K562 (cell line): ENCODE results near the gene LYVE1. TPM values are rescaled to one million over a fixed set of nuclear protein-coding genes. Genes with fewer than 3 reads are reported as not detected.

Experiments
- ATAC-seq: fragments of 200-7000 bp; cut with Tn5 transposase; 3 replicates; pipeline ENCODE4 v1.9.1; 2020; ENCODE audit warnings: moderate library complexity
- BruUV-seq: library from RNA; stranded (reverse); fragments of 400-500 nt; replicated peaks from 2 replicates; lab custom pipeline; 2021; lab: Mats Ljungman, UMichigan
- CTCF ChIA-PET: fragments of 300-600 bp; formaldehyde crosslinking; extraction: SDS; loops from one replicate; lab custom pipeline; 2021; ENCODE audit warnings: low intra/inter-chr PET ratio; lab: Yijun Ruan, JAX
- POLR2A ChIA-PET: fragments of 300-600, 350-650 bp; sonication (Branson Sonifier 250); formaldehyde crosslinking; extraction: SDS; loops from one replicate; lab custom pipeline; 2021; ENCODE audit warnings: antibody characterized with exemption, inconsistent platforms; lab: Yijun Ruan, JAX
- DNase-seq, 4 experiments: peaks; one replicate each; pipeline versions ENCODE4 v3.0.0 to v3.0.0-alpha.2; 2011 to 2018; ENCODE audit warnings: low spot score in 3 of 4, mixed read lengths in 3 of 4; ENCODE audit errors: extremely low read depth in 1 of 4
- FAIRE-seq: peaks from 2 replicates; lab custom pipeline; 2011; peaks lifted over from hg19 to GRCh38; lab: Jason Lieb, UNC
- H2AFZ ChIP-seq: 2 replicates; pipeline ENCODE4 v1.6.0; 2011; ENCODE audit warnings: low read depth, low read length, control low read depth, inconsistent platforms
- H3K27ac ChIP-seq: fragments of 200-600 bp; 3 replicates; pipeline ENCODE4 v1.8.0; 2011; ENCODE audit warnings: low read depth, mild to moderate bottlenecking, control low read depth, inconsistent platforms, low read length, moderate library complexity, mixed read lengths; ENCODE audit errors: extremely low read depth
- H3K27me3 ChIP-seq, 2 experiments: fragments of 300-600 bp in 1 of 2; 2 replicates in 1 of 2; 3 replicates in 1 of 2; pipeline versions ENCODE4 v1.6.0 to v1.8.0; 2011; ENCODE audit warnings: inconsistent platforms in 2 of 2, low read length in 2 of 2, mild to moderate bottlenecking in 1 of 2, mixed read lengths in 1 of 2, moderate library complexity in 1 of 2; ENCODE audit not compliant: control insufficient read depth in 2 of 2, insufficient read depth in 2 of 2
- H3K36me3 ChIP-seq: fragments of 300-600 bp; 3 replicates; pipeline ENCODE4 v1.8.0; 2011; ENCODE audit warnings: mild to moderate bottlenecking, low read length, inconsistent platforms; ENCODE audit not compliant: control insufficient read depth, insufficient read depth
- H3K4me1 ChIP-seq, 2 experiments: fragments of 200-600 bp in 1 of 2; replicated peaks in 1 of 2; 2 replicates in 1 of 2; 3 replicates in 1 of 2; pipeline versions ENCODE4 v1.5.1 to v1.8.0; 2011; ENCODE audit warnings: inconsistent platforms in 2 of 2, low read length in 2 of 2, mild to moderate bottlenecking in 1 of 2, mixed read lengths in 1 of 2, moderate library complexity in 1 of 2; ENCODE audit not compliant: control insufficient read depth in 2 of 2, insufficient read depth in 2 of 2
- H3K4me2 ChIP-seq: 2 replicates; pipeline ENCODE4 v1.6.1; 2011; ENCODE audit warnings: low read length, control low read depth, inconsistent platforms, mixed read lengths; ENCODE audit not compliant: insufficient read depth
- H3K4me3 ChIP-seq: fragments of 200-600 bp; sonication (generic), shearing (Covaris generic); 2 replicates; pipeline ENCODE4 v1.5.1; 2016; ENCODE audit warnings: control low read depth, inconsistent platforms
- H3K79me2 ChIP-seq: fragments of 200-600 bp; 3 replicates; pipeline ENCODE4 v1.8.0; 2011; ENCODE audit warnings: low read length, inconsistent platforms; ENCODE audit not compliant: control insufficient read depth, insufficient read depth
- H3K9ac ChIP-seq, 2 experiments: 2 replicates each; pipeline versions ENCODE4 v1.6.0 to v1.6.1; 2011; ENCODE audit warnings: low read depth in 2 of 2, low read length in 2 of 2, control low read depth in 1 of 2, inconsistent platforms in 1 of 2, mild to moderate bottlenecking in 1 of 2, mixed read lengths in 1 of 2; ENCODE audit not compliant: insufficient read depth in 1 of 2
- H3K9me1 ChIP-seq: one replicate; pipeline ENCODE4 v1.6.0; 2011; ENCODE audit warnings: inconsistent platforms, mild to moderate bottlenecking, low read length, moderate library complexity; ENCODE audit not compliant: control insufficient read depth, insufficient read depth
- H3K9me3 ChIP-seq: replicated peaks from 2 replicates; pipeline ENCODE4 v1.5.1; 2011; ENCODE audit warnings: low read depth, low read length, inconsistent platforms; ENCODE audit not compliant: control insufficient read depth, insufficient read depth
- H4K20me1 ChIP-seq: replicated peaks from 2 replicates; pipeline ENCODE4 v1.6.1; 2011; ENCODE audit warnings: low read length, inconsistent platforms, mixed read lengths; ENCODE audit not compliant: control insufficient read depth, insufficient read depth
- EWSR1 ChIP-seq: fragments of 450-650 bp; IDR thresholded peaks from 2 replicates; pipeline ENCODE4 v1.6.1; 2018; ENCODE audit warnings: borderline replicate concordance, mild to moderate bottlenecking, low read depth, moderate library complexity; ENCODE audit not compliant: partially characterized antibody
- FOSL1 ChIP-seq: fragments of 200-800 bp; sonication (Bioruptor generic); conservative IDR thresholded peaks from 2 replicates; pipeline ENCODE4 v1.6.1; 2016; ENCODE audit warnings: missing genetic modification characterization, missing compliant biosample characterization
- RAD51 ChIP-seq: fragments of 450-650 bp; IDR thresholded peaks from 2 replicates; pipeline ENCODE4 v1.7.1; 2016; ENCODE audit warnings: low read depth, mild to moderate bottlenecking, borderline replicate concordance
- ZNF347 ChIP-seq: fragments of 450-650 bp; formaldehyde crosslinking; IDR thresholded peaks from 2 replicates; pipeline ENCODE4 v1.4.0; 2020; ENCODE audit warnings: low read depth, mild to moderate bottlenecking, moderate library complexity
- WGBS: fragments of 100-300 bp; shearing (Covaris generic); methylation state at CpG from one replicate; pipeline ENCODE4 v1.1.6; 2016; ENCODE audit warnings: low coverage, mixed read lengths; ENCODE audit not compliant: insufficient coverage; ENCODE audit errors: missing lambda C conversion rate; 5-methylcytosine and 5-hydroxymethylcytosine counted together
- in situ Hi-C: fragments of 300-500 bp; cut with MboI; formaldehyde crosslinking; loops from 4 replicates; pipeline ENCODE4 v1.15.0; 2018; ENCODE audit warnings: inconsistent platforms, mixed read lengths
- intact Hi-C: fragments of 100-400 bp; cut with micrococcal nuclease; formaldehyde crosslinking; loops from 2 replicates; pipeline ENCODE4 v1.14.2; 2022
- polyA plus RNA-seq, 8 experiments: library from polyadenylated mRNA; depleted of rRNA in 4 of 8; stranded (reverse) in 5 of 8; unstranded in 3 of 8; fragments of >200 nt; fragmentation: Nextera tagmentation in 2 of 8; fragmentation: Illumina TruSeq in 1 of 8; extraction: Ambion mirVana in 2 of 8; extraction: Trizol in 1 of 8; gene quantifications; 2 replicates each; pipeline versions ENCODE4 v1.2.1 to v1.2.3, GENCODE V29; 2011 to 2014; ENCODE audit warnings: inconsistent platforms in 1 of 8, missing spikeins in 1 of 8
- total RNA-seq, 7 experiments: library from RNA; depleted of rRNA in 6 of 7; stranded (reverse); fragments of >200 nt in 6 of 7; fragmentation: Illumina TruSeq in 2 of 7; extraction: Trizol in 2 of 7; gene quantifications; 2 replicates each; pipeline versions ENCODE4 v1.2.1 to v1.2.3, GENCODE V29; 2011 to 2021; ENCODE audit warnings: low replicate concordance in 1 of 7
- TF ChIP-seq, protein P1 (sequence below): fragments of 250-450 bp; sonication (Bioruptor Pico); IDR thresholded peaks from 2 replicates; pipeline ENCODE4 v1.5.0; 2020; ENCODE audit warnings: mild to moderate bottlenecking, borderline replicate concordance
- TF ChIP-seq, protein P2 (sequence below): fragments of 250-450 bp; sonication (Bioruptor Pico); IDR thresholded peaks from 2 replicates; pipeline ENCODE4 v1.4.0; 2020

Gene LYVE1
- total and polyA plus RNA-seq, 9 of the 15 experiments (the other 6 are each of a cell fraction or from before 2014, with no cell fraction given): 0.06 to 1.1 (median 0.14) TPM; not detected in 1

DNA sequence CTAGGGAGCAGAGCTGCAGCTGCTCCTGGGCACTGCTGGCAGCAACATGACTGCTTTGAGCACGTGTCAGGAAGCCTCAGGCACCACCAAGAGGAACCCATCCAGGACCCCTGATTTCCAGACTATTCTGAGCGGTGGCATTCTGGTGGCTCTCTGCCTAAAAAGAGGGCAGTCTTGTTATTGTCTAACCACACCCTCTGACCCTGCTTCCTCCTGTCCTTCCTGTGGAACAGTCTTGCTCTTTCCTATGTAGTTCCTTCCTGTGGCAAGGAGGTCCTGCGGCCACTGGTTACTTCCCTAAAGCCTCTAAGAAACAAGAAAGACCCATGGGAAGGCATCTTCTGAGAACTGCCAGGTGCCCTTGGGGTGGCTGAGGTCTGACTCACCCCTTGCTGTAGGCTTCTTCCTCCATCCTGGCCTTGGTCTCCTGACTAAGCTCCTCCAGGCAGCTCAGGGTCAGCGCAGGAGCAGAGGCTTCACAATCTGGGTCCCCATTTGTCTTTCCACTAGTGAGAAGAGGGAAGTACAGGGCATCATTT, 13.1 kb upstream of the LYVE1 start:
- Histone ChIP-seq H3K4me2 (no peak overlapping the region), H3K4me3 (no peak overlapping the region), H2AFZ (peak overlapping the region; percentile 52), H3K27me3 (no peaks in the 10 kb centered on the region), H3K9me3 (no peaks in the 10 kb centered on the region), H3K4me1 (peaks cover 15 to 56% of the 10 kb centered on the region in 2 experiments), H4K20me1 (no peaks in the 10 kb centered on the region), H3K79me2 (no peaks in the 10 kb centered on the region), H3K27ac (no peak overlapping the region; the same call in 2 of the 3 replicates), H3K36me3 (no peaks in the 10 kb centered on the region), H3K9me1 (no peaks in the 10 kb centered on the region), H3K9ac (peak overlapping the region in 1 of 2 experiments; percentile 36; a peak in 1 of 4 replicates)
- in situ Hi-C loops: no loop called here
- FAIRE-seq (no peak), ATAC-seq (peak; percentile 40), DNase-seq (peak in 2 of 4 experiments; percentile 43 to 51)
- BruUV-seq: no TSS peak
- ChIA-PET POLR2A (interaction anchor here (0.5 to 0.9 kb wide), 2 partner anchors 10 to 1616 kb away, joined by 3 read pairs; no protein-coding TSS in a partner anchor), CTCF (interaction anchor here (0.6 kb wide), 1 partner anchor 529 kb away, joined by 3 read pairs; no protein-coding TSS in a partner anchor)
- intact Hi-C loops: no loop called here
- 42% methylated on average over 4 of the region's 4 CpGs for WGBS
- TF ChIP-seq RAD51 (no peak), FOSL1 (tag) (peak; percentile 48; the same call in 1 of the 2 replicates), ZNF347 (no peak), EWSR1 (no peak)
- TF ChIP-seq, protein P1, sequence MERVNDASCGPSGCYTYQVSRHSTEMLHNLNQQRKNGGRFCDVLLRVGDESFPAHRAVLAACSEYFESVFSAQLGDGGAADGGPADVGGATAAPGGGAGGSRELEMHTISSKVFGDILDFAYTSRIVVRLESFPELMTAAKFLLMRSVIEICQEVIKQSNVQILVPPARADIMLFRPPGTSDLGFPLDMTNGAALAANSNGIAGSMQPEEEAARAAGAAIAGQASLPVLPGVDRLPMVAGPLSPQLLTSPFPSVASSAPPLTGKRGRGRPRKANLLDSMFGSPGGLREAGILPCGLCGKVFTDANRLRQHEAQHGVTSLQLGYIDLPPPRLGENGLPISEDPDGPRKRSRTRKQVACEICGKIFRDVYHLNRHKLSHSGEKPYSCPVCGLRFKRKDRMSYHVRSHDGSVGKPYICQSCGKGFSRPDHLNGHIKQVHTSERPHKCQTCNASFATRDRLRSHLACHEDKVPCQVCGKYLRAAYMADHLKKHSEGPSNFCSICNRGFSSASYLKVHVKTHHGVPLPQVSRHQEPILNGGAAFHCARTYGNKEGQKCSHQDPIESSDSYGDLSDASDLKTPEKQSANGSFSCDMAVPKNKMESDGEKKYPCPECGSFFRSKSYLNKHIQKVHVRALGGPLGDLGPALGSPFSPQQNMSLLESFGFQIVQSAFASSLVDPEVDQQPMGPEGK (CRISPR knock-in tag): no peak
- TF ChIP-seq, protein P2, sequence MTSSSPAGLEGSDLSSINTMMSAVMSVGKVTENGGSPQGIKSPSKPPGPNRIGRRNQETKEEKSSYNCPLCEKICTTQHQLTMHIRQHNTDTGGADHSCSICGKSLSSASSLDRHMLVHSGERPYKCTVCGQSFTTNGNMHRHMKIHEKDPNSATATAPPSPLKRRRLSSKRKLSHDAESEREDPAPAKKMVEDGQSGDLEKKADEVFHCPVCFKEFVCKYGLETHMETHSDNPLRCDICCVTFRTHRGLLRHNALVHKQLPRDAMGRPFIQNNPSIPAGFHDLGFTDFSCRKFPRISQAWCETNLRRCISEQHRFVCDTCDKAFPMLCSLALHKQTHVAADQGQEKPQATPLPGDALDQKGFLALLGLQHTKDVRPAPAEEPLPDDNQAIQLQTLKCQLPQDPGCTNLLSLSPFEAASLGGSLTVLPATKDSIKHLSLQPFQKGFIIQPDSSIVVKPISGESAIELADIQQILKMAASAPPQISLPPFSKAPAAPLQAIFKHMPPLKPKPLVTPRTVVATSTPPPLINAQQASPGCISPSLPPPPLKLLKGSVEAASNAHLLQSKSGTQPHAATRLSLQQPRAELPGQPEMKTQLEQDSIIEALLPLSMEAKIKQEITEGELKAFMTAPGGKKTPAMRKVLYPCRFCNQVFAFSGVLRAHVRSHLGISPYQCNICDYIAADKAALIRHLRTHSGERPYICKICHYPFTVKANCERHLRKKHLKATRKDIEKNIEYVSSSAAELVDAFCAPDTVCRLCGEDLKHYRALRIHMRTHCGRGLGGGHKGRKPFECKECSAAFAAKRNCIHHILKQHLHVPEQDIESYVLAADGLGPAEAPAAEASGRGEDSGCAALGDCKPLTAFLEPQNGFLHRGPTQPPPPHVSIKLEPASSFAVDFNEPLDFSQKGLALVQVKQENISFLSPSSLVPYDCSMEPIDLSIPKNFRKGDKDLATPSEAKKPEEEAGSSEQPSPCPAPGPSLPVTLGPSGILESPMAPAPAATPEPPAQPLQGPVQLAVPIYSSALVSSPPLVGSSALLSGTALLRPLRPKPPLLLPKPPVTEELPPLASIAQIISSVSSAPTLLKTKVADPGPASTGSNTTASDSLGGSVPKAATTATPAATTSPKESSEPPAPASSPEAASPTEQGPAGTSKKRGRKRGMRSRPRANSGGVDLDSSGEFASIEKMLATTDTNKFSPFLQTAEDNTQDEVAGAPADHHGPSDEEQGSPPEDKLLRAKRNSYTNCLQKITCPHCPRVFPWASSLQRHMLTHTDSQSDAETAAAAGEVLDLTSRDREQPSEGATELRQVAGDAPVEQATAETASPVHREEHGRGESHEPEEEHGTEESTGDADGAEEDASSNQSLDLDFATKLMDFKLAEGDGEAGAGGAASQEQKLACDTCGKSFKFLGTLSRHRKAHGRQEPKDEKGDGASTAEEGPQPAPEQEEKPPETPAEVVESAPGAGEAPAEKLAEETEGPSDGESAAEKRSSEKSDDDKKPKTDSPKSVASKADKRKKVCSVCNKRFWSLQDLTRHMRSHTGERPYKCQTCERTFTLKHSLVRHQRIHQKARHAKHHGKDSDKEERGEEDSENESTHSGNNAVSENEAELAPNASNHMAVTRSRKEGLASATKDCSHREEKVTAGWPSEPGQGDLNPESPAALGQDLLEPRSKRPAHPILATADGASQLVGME (CRISPR knock-in tag): 0 out of 2 replicates have a peak, but pooled peaks have one; percentile 33
